GM12878 (cell line): ENCODE data around the gene NMT1. TPM values are rescaled to one million over a fixed set of nuclear protein-coding genes. Genes with fewer than 3 reads are reported as not detected.
A peak's percentile ranks its signal among the peaks of the same experiment; 100 is the strongest.

Source experiments
- BACH1 ChIP-seq: fragments of 450-650 bp; IDR thresholded peaks from 2 replicates; pipeline ENCODE4 v1.6.1; 2017; ENCODE audit warnings: mild to moderate bottlenecking, borderline replicate concordance
- BHLHE40 ChIP-seq, 2 experiments: fragments of 450-650 bp in 1 of 2; IDR thresholded peaks; 2 replicates each; pipeline ENCODE4 v1.6.1; 2011 to 2017; ENCODE audit warnings: low read depth in 2 of 2, borderline replicate concordance in 1 of 2, improper control_type of control experiment in 1 of 2, low read length in 1 of 2, mild to moderate bottlenecking in 1 of 2
- CBFB ChIP-seq: IDR thresholded peaks from 2 replicates; pipeline ENCODE4 v1.6.1; 2016; ENCODE audit warnings: antibody characterized with exemption, low read depth
- EED ChIP-seq: sonication (generic); IDR thresholded peaks from 2 replicates; pipeline ENCODE4 v1.6.1; 2016; ENCODE audit warnings: antibody characterized with exemption, low read depth
- ESRRA ChIP-seq: IDR thresholded peaks from 2 replicates; pipeline ENCODE4 v1.6.1; 2012; ENCODE audit warnings: mild to moderate bottlenecking, low read length, improper control_type of control experiment
- EZH2 ChIP-seq: IDR thresholded peaks from 2 replicates; pipeline ENCODE4 v1.6.1; 2012; ENCODE audit warnings: low read depth, mild to moderate bottlenecking, control low read depth, inconsistent platforms, low read length, borderline replicate concordance; ENCODE audit not compliant: control insufficient read depth
- MEF2A ChIP-seq: IDR thresholded peaks from 2 replicates; pipeline ENCODE4 v1.6.1; 2011; ENCODE audit warnings: low read depth, mild to moderate bottlenecking, low read length, moderate library complexity; ENCODE audit not compliant: insufficient read depth
- NBN ChIP-seq: fragments of 450-650 bp; IDR thresholded peaks from 2 replicates; pipeline ENCODE4 v1.6.1; 2016
- NR2C2 ChIP-seq: IDR thresholded peaks from 2 replicates; pipeline ENCODE4 v1.6.1; 2011; ENCODE audit warnings: borderline replicate concordance, low read depth; ENCODE audit not compliant: control insufficient read depth, insufficient read length
- NR2F1 ChIP-seq: fragments of 450-650 bp; conservative IDR thresholded peaks from 2 replicates; pipeline ENCODE4 v1.6.1; 2017; ENCODE audit warnings: mild to moderate bottlenecking
- SMAD5 ChIP-seq: IDR thresholded peaks from 2 replicates; pipeline ENCODE4 v1.6.1; 2016; ENCODE audit warnings: antibody characterized with exemption, low read depth
- SP1 ChIP-seq: IDR thresholded peaks from one replicate; pipeline ENCODE4 v1.6.1; 2011; ENCODE audit warnings: low read depth, low read length
- TCF12 ChIP-seq: IDR thresholded peaks from 2 replicates; pipeline ENCODE4 v1.6.1; 2011; ENCODE audit warnings: low read depth, mild to moderate bottlenecking, low read length
- ZNF384 ChIP-seq: IDR thresholded peaks from 2 replicates; pipeline ENCODE4 v1.6.1; 2012; ENCODE audit warnings: low read depth, mild to moderate bottlenecking, low read length, improper control_type of control experiment, borderline replicate concordance
- polyA plus RNA-seq, 11 experiments: library from polyadenylated mRNA; depleted of rRNA in 4 of 11; unstranded in 6 of 11; stranded (reverse) in 5 of 11; fragments of >200 nt; fragmentation: Nextera tagmentation in 4 of 11; fragmentation: Illumina TruSeq in 1 of 11; extraction: Ambion mirVana in 4 of 11; extraction: Trizol in 1 of 11; gene quantifications; 1 replicate in 1 of 11; 2 replicates in 10 of 11; pipeline versions ENCODE4 v1.2.1 to v1.2.3, GENCODE V29; 2011 to 2016; ENCODE audit warnings: inconsistent platforms in 2 of 11, missing spikeins in 2 of 11, low read depth in 1 of 11
- total RNA-seq, 4 experiments: library from RNA; depleted of rRNA in 3 of 4; stranded (reverse); fragments of >200 nt in 3 of 4; fragmentation: Illumina TruSeq in 1 of 4; extraction: Trizol in 1 of 4; gene quantifications; 2 replicates each; pipeline versions ENCODE4 v1.2.1 to v1.2.3, GENCODE V29; 2013 to 2021
- TF ChIP-seq, protein P1 (sequence below): IDR thresholded peaks from 2 replicates; pipeline ENCODE4 v1.6.1; 2012; ENCODE audit warnings: low read depth, low read length, improper control_type of control experiment
- TF ChIP-seq, protein P2 (sequence below): fragments of 450-650 bp; IDR thresholded peaks from 2 replicates; pipeline ENCODE4 v1.6.1; 2017; ENCODE audit warnings: mild to moderate bottlenecking, moderate library complexity
- TF ChIP-seq, protein P3 (sequence below): fragments of 450-650 bp; formaldehyde crosslinking; IDR thresholded peaks from 2 replicates; pipeline ENCODE4 v1.4.0; 2022; ENCODE audit warnings: mild to moderate bottlenecking, moderate library complexity
- TF ChIP-seq, protein P4 (sequence below): fragments of 450-650 bp; IDR thresholded peaks from 2 replicates; pipeline ENCODE4 v1.6.1; 2017; ENCODE audit warnings: mild to moderate bottlenecking, moderate library complexity

Gene NMT1
- total and polyA plus RNA-seq, 10 of the 15 experiments (the other 5 are each of a cell fraction or from before 2014, with no cell fraction given), result 96.7 to 395 (median 222) TPM

DNA sequence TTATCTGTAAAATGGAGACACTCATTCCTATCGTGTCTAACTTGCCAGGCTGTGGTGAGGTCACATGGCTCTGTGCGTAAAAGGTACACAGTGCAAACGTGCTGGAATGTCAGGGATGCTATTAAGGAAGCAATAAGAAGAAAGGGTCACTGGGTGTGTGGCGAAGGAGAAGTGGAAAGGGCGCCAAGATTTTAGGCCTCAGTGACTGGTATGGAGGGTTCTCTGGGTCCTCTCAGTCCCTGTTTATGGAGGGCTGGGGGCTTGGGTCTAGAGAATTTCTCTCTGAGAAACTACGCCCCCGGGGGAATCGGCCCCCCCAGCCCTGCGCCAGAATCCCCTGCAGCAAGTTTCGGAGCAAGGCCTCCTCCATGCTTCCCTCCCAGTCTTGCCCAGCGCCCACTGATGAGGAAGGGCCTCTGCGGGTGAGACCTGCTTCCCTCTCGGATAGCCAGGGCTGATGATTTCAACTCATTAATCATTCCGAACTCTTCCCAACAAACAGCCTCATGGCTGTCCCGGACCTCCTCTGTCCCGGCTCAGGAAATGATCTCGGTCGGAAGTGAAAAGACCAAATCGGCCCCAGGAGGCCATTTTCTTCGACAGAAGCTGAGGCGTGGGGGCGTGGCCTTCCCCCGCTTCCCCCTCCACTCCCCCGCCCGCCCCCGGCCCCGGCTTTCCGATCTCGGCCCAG lies 85.9 kb downstream of the NMT1 start (continued):
- TF ChIP-seq, protein P1, sequence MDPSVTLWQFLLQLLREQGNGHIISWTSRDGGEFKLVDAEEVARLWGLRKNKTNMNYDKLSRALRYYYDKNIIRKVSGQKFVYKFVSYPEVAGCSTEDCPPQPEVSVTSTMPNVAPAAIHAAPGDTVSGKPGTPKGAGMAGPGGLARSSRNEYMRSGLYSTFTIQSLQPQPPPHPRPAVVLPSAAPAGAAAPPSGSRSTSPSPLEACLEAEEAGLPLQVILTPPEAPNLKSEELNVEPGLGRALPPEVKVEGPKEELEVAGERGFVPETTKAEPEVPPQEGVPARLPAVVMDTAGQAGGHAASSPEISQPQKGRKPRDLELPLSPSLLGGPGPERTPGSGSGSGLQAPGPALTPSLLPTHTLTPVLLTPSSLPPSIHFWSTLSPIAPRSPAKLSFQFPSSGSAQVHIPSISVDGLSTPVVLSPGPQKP, result peak; percentile 86; the same call in 1 of the 2 replicates
- no peak for TF ChIP-seq BHLHE40 (IDR thresholded peaks at IDR 0.05; ENCODE audit: borderline replicate concordance in 1 of 2, low read depth in 2 of 2, low read length in 1 of 2)
- TF ChIP-seq BACH1, result no peak
- no peak for TF ChIP-seq EED
- TF ChIP-seq, protein P2, sequence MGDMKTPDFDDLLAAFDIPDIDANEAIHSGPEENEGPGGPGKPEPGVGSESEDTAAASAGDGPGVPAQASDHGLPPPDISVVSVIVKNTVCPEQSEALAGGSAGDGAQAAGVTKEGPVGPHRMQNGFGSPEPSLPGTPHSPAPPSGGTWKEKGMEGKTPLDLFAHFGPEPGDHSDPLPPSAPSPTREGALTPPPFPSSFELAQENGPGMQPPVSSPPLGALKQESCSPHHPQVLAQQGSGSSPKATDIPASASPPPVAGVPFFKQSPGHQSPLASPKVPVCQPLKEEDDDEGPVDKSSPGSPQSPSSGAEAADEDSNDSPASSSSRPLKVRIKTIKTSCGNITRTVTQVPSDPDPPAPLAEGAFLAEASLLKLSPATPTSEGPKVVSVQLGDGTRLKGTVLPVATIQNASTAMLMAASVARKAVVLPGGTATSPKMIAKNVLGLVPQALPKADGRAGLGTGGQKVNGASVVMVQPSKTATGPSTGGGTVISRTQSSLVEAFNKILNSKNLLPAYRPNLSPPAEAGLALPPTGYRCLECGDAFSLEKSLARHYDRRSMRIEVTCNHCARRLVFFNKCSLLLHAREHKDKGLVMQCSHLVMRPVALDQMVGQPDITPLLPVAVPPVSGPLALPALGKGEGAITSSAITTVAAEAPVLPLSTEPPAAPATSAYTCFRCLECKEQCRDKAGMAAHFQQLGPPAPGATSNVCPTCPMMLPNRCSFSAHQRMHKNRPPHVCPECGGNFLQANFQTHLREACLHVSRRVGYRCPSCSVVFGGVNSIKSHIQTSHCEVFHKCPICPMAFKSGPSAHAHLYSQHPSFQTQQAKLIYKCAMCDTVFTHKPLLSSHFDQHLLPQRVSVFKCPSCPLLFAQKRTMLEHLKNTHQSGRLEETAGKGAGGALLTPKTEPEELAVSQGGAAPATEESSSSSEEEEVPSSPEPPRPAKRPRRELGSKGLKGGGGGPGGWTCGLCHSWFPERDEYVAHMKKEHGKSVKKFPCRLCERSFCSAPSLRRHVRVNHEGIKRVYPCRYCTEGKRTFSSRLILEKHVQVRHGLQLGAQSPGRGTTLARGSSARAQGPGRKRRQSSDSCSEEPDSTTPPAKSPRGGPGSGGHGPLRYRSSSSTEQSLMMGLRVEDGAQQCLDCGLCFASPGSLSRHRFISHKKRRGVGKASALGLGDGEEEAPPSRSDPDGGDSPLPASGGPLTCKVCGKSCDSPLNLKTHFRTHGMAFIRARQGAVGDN, result peak; percentile 90
- TF ChIP-seq CBFB, result no peak
- TF ChIP-seq NBN, result no peak
- no peak for TF ChIP-seq SP1
- TF ChIP-seq, protein P3, sequence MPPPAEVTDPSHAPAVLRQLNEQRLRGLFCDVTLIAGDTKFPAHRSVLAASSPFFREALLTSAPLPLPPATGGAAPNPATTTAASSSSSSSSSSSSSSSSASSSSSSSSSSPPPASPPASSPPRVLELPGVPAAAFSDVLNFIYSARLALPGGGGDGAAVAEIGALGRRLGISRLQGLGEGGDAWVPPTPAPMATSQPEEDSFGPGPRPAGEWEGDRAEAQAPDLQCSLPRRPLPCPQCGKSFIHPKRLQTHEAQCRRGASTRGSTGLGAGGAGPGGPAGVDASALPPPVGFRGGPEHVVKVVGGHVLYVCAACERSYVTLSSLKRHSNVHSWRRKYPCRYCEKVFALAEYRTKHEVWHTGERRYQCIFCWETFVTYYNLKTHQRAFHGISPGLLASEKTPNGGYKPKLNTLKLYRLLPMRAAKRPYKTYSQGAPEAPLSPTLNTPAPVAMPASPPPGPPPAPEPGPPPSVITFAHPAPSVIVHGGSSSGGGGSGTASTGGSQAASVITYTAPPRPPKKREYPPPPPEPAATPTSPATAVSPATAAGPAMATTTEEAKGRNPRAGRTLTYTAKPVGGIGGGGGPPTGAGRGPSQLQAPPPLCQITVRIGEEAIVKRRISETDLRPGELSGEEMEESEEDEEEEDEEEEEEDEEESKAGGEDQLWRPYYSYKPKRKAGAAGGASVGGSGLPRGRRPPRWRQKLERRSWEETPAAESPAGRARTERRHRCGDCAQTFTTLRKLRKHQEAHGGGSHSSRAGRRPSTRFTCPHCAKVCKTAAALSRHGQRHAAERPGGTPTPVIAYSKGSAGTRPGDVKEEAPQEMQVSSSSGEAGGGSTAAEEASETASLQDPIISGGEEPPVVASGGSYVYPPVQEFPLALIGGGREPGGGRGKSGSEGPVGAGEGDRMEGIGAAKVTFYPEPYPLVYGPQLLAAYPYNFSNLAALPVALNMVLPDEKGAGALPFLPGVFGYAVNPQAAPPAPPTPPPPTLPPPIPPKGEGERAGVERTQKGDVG (CRISPR knock-in tag), result no peak
- no peak for TF ChIP-seq MEF2A
- TF ChIP-seq NR2C2, result no peak
- no peak for TF ChIP-seq EZH2
- TF ChIP-seq TCF12, result no peak
- no peak for TF ChIP-seq NR2F1
- no peak for TF ChIP-seq SMAD5
- no peak for TF ChIP-seq ESRRA
- TF ChIP-seq, protein P4, sequence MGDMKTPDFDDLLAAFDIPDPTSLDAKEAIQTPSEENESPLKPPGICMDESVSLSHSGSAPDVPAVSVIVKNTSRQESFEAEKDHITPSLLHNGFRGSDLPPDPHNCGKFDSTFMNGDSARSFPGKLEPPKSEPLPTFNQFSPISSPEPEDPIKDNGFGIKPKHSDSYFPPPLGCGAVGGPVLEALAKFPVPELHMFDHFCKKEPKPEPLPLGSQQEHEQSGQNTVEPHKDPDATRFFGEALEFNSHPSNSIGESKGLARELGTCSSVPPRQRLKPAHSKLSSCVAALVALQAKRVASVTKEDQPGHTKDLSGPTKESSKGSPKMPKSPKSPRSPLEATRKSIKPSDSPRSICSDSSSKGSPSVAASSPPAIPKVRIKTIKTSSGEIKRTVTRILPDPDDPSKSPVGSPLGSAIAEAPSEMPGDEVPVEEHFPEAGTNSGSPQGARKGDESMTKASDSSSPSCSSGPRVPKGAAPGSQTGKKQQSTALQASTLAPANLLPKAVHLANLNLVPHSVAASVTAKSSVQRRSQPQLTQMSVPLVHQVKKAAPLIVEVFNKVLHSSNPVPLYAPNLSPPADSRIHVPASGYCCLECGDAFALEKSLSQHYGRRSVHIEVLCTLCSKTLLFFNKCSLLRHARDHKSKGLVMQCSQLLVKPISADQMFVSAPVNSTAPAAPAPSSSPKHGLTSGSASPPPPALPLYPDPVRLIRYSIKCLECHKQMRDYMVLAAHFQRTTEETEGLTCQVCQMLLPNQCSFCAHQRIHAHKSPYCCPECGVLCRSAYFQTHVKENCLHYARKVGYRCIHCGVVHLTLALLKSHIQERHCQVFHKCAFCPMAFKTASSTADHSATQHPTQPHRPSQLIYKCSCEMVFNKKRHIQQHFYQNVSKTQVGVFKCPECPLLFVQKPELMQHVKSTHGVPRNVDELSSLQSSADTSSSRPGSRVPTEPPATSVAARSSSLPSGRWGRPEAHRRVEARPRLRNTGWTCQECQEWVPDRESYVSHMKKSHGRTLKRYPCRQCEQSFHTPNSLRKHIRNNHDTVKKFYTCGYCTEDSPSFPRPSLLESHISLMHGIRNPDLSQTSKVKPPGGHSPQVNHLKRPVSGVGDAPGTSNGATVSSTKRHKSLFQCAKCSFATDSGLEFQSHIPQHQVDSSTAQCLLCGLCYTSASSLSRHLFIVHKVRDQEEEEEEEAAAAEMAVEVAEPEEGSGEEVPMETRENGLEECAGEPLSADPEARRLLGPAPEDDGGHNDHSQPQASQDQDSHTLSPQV, result peak; percentile 11; the same call in 1 of the 2 replicates
- TF ChIP-seq ZNF384, result no peak
